HepG2 (cell line): ENCODE data around the gene ST14. TPM values are rescaled to one million over a fixed set of nuclear protein-coding genes. Genes with fewer than 3 reads are reported as not detected.

Experiments
- AKAP8 ChIP-seq: sonication (generic); formaldehyde crosslinking; IDR thresholded peaks from 2 replicates; pipeline ENCODE4 v1.5.1; 2020; ENCODE audit warnings: mild to moderate bottlenecking, missing genetic modification reagents
- ARNT ChIP-seq: fragments of 450-650 bp; IDR thresholded peaks from 2 replicates; pipeline ENCODE4 v1.6.1; 2017
- ATF3 ChIP-seq: sonication (generic); formaldehyde crosslinking; IDR thresholded peaks from 2 replicates; pipeline ENCODE4 v1.4.0; 2020; ENCODE audit warnings: missing genetic modification reagents
- ATF7-NPFF ChIP-seq: sonication (generic); formaldehyde crosslinking; IDR thresholded peaks from 2 replicates; pipeline ENCODE4 v1.8.1; 2023; ENCODE audit warnings: mild to moderate bottlenecking, low read depth, missing genetic modification reagents, moderate library complexity
- BCL6 ChIP-seq: IDR thresholded peaks from 2 replicates; pipeline ENCODE4 v1.6.1; 2016; ENCODE audit warnings: missing genetic modification reagents, missing compliant biosample characterization
- DMAP1 ChIP-seq: IDR thresholded peaks from 2 replicates; pipeline ENCODE4 v1.6.1; 2016
- FOXK2 ChIP-seq: fragments of 450-650 bp; IDR thresholded peaks from 2 replicates; pipeline ENCODE4 v1.6.1; 2016
- HBP1 ChIP-seq: IDR thresholded peaks from 2 replicates; pipeline ENCODE4 v1.6.1; 2016; ENCODE audit warnings: low read depth, control low read depth
- HNF1B ChIP-seq: sonication (generic); formaldehyde crosslinking; IDR thresholded peaks from 2 replicates; pipeline ENCODE4 v1.5.1; 2020; ENCODE audit warnings: mild to moderate bottlenecking, moderate library complexity, missing genetic modification reagents
- MLXIP ChIP-seq: sonication (generic); formaldehyde crosslinking; IDR thresholded peaks from 2 replicates; pipeline ENCODE4 v1.9.0; 2021; ENCODE audit warnings: missing genetic modification reagents, borderline replicate concordance
- RFXAP ChIP-seq: sonication (generic); formaldehyde crosslinking; IDR thresholded peaks from 2 replicates; pipeline ENCODE4 v1.4.0; 2020; ENCODE audit warnings: missing genetic modification reagents, borderline replicate concordance
- SALL2 ChIP-seq: sonication (generic); formaldehyde crosslinking; IDR thresholded peaks from 2 replicates; pipeline ENCODE4 v1.8.1; 2023; ENCODE audit warnings: mild to moderate bottlenecking, missing genetic modification reagents, inconsistent platforms
- TCF12 ChIP-seq, 2 experiments: fragments of 450-650 bp in 1 of 2; sonication (generic) in 1 of 2; formaldehyde crosslinking in 1 of 2; IDR thresholded peaks; 2 replicates each; pipeline versions ENCODE4 v1.6.1 to v1.8.0; 2017 to 2022; ENCODE audit warnings: antibody characterized with exemption in 1 of 2, mild to moderate bottlenecking in 1 of 2, missing genetic modification reagents in 1 of 2, moderate library complexity in 1 of 2
- TCF7 ChIP-seq: sonication (generic); IDR thresholded peaks from 2 replicates; pipeline ENCODE4 v1.6.1; 2016; ENCODE audit warnings: antibody characterized with exemption, low read depth
- TCF7L2 ChIP-seq: IDR thresholded peaks from 2 replicates; pipeline ENCODE4 v1.6.1; 2011; ENCODE audit warnings: mild to moderate bottlenecking, low read depth, low read length, moderate library complexity
- ZBTB25 ChIP-seq: IDR thresholded peaks from 2 replicates; pipeline ENCODE4 v1.6.1; 2018; ENCODE audit warnings: missing genetic modification reagents
- ZNF136 ChIP-seq: sonication (generic); formaldehyde crosslinking; IDR thresholded peaks from 2 replicates; pipeline ENCODE4 v1.8.1; 2022; ENCODE audit warnings: low read depth, mild to moderate bottlenecking, moderate library complexity, missing genetic modification reagents
- ZNF644 ChIP-seq: IDR thresholded peaks from 2 replicates; pipeline ENCODE4 v1.6.1; 2016; ENCODE audit warnings: low read depth
- ZNF713 ChIP-seq: sonication (generic); formaldehyde crosslinking; IDR thresholded peaks from 2 replicates; pipeline ENCODE4 v1.4.0; 2020; ENCODE audit warnings: mild to moderate bottlenecking, missing genetic modification reagents
- ZNF772 ChIP-seq: sonication (generic); formaldehyde crosslinking; IDR thresholded peaks from 2 replicates; pipeline ENCODE4 v1.5.0; 2020; ENCODE audit warnings: mild to moderate bottlenecking, missing genetic modification reagents
- ZSCAN25 ChIP-seq: sonication (generic); formaldehyde crosslinking; IDR thresholded peaks from 2 replicates; pipeline ENCODE4 v1.8.0; 2022; ENCODE audit warnings: mild to moderate bottlenecking, missing genetic modification reagents
- ZSCAN30 ChIP-seq: sonication (generic); formaldehyde crosslinking; IDR thresholded peaks from 2 replicates; pipeline ENCODE4 v1.5.0; 2020; ENCODE audit warnings: mild to moderate bottlenecking, missing genetic modification reagents
- polyA plus RNA-seq, 8 experiments: library from polyadenylated mRNA; depleted of rRNA in 3 of 8; stranded (reverse) in 7 of 8; unstranded in 1 of 8; fragments of >200 nt; fragmentation: Illumina TruSeq in 4 of 8; extraction: Trizol in 4 of 8; gene quantifications; 2 replicates each; pipeline versions ENCODE4 v1.2.1 to v1.2.3, GENCODE V29; 2011 to 2016; ENCODE audit warnings: low read depth in 4 of 8, missing spikeins in 1 of 8, mixed read lengths in 1 of 8; ENCODE audit not compliant: insufficient read depth in 1 of 8
- total RNA-seq, 5 experiments: library from RNA; depleted of rRNA; stranded (reverse); fragments of >200 nt; fragmentation: Illumina TruSeq; extraction: Trizol; gene quantifications; 2 replicates each; pipeline ENCODE4 v1.2.3, GENCODE V29; 2016; ENCODE audit warnings: low read depth in 1 of 5

The ST14 gene
- total and polyA plus RNA-seq, 2 of the 13 experiments (the other 11 are each of a cell fraction or from before 2014, with no cell fraction given) = 0.88 to 1.4 TPM

- TF ChIP-seq SALL2 (CRISPR knock-in tag) (peak; percentile 65; the same call in 1 of the 2 replicates), FOXK2 (no peak), TCF7L2 (peak; percentile 93), BCL6 (peak; percentile 81), ATF3 (CRISPR knock-in tag) (peak; percentile 57), HNF1B (peak; percentile 92), ZSCAN30 (CRISPR knock-in tag) (no peak), ZNF713 (CRISPR knock-in tag) (no peak), TCF7 (peak; percentile 97), AKAP8 (CRISPR knock-in tag) (no peak), HBP1 (CRISPR knock-in tag) (no peak; the same call in 1 of the 2 replicates), ZSCAN25 (no peak), ARNT (no peak), ZNF136 (CRISPR knock-in tag) (0 out of 2 replicates have a peak, but pooled peaks have one; percentile 22), ZNF772 (CRISPR knock-in tag) (peak; percentile 85), DMAP1 (CRISPR knock-in tag) (peak; percentile 58; the same call in 1 of the 2 replicates), ZNF644 (CRISPR knock-in tag) (0 out of 2 replicates have a peak, but pooled peaks have one; percentile 13), MLXIP (CRISPR knock-in tag) (0 out of 2 replicates have a peak, but pooled peaks have one; percentile 49), RFXAP (CRISPR knock-in tag) (peak; percentile 66; the same call in 1 of the 2 replicates), ZBTB25 (no peak), ATF7-NPFF (no peak), TCF12 (IDR thresholded peaks at IDR 0.05) (no peak), TCF12 (CRISPR knock-in tag; IDR thresholded peaks at IDR 0.05) (peak; percentile 74; the same call in 1 of the 2 replicates)
Observed at GRCh38 chr11:130181295-130182272, 22.0 kb downstream of the ST14 start (continued).
